GM18505 (cell line): ENCODE data around the gene PKP1.
"Not testable (repeated sequence)": the region's sequence is repeated elsewhere in the genome, so short reads cannot be mapped to it uniquely, and the experiment has no call there.

ENCODE experiments used
- ATAC-seq: cut with Tn5 transposase; IDR thresholded peaks from one replicate; pipeline ENCODE4 v1.9.1; 2021; ENCODE audit not compliant: unreplicated experiment
- POLR2A ChIP-seq: IDR thresholded peaks from 4 replicates; pipeline ENCODE4 v1.6.1; 2011; ENCODE audit warnings: borderline replicate concordance; ENCODE audit not compliant: insufficient read depth, insufficient read length; ENCODE audit errors: extremely low read depth

PKP1 gene

DNA sequence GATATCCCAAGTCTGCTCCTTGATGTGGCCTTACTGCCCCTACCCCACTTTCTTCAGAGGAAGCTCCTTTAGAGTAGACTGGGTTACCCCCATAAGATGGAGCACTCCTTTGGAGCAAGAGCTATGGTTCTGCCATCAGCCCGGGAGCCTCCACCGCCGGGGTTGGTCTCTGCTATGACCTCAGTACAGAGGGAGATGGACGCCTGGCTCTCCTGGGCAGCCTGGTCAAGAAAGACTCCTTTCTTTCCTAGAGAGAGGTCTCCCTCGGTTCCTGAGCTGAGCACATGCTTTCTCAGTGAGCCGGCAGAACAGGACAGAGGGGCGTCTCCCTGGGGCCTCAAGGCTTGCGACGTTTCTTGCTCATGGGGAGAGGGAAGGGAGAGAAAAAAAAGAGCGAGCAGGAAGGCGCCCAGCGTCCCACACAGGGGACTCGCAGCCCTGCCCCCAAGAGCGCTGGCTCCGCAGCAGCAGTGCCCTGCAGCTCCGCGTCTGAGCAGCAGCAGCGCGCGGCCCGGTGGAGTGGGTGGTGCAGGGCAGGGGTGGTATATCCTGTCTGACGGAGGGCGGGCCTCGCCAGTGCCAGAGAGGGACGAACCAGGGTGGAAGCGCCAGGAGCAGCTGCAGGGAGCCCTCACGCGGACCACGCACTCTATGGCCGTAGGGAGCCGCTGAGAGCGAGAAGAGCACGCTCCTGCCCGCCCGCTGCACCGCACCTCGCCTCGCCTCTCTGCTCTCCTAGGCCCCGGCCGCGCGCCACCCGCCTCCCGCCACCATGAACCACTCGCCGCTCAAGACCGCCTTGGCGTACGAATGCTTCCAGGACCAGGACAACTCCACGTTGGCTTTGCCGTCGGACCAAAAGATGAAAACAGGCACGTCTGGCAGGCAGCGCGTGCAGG lies at the start of gene PKP1:
PKP1 (plus strand) TSS at position 576 of the 899 bp plus-strand sequence; CDS start at position 773, 197 bp downstream.
- no peak for TF ChIP-seq POLR2A
- no peak for ATAC-seq

DNA sequence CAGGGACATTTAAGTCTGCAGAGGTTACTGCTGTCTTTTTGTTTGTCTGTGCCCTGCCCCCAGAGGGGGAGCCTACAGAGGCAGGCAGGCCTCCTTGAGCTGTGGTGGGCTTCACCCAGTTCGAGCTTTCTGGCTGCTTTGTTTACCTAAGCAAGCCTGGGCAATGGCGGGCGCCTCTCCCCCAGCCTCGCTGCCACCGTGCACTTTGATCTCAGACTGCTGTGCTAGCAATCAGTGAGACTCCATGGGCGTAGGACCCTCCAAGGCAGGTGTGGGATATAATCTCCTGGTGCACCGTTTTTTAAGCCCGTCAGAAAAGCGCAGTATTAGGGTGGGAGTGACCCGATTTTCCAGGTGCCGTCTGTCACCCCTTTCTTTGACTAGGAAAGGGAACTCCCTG lies 43.7 kb upstream of the PKP1 start:
- ATAC-seq, result not testable (repeated sequence)

DNA sequence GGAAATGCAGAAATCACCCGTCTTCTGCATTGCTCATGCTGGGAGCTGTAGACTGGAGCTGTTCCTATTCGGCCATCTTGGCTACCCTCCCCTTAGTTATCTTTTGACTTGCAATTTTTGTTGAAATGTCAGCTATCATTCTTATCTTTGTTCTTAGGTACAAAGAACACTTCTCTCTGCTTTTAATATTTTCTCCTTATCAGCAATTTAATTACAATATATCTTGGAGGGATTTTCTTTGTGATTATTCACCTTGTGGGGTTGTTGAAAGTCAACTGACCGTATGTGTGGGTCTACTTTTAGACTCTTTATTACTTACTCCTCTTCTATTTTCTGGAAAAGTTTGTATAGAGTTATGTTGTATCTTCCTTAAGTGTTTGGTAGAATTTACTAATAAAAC lies 43.1 kb upstream of the PKP1 start:
- no peak for TF ChIP-seq POLR2A
- ATAC-seq, result no peak

GRCh38 chr1:201241736-201242135 lies 41.6 kb upstream of the PKP1 start:
- no peak for ATAC-seq
- TF ChIP-seq POLR2A, result no peak

DNA sequence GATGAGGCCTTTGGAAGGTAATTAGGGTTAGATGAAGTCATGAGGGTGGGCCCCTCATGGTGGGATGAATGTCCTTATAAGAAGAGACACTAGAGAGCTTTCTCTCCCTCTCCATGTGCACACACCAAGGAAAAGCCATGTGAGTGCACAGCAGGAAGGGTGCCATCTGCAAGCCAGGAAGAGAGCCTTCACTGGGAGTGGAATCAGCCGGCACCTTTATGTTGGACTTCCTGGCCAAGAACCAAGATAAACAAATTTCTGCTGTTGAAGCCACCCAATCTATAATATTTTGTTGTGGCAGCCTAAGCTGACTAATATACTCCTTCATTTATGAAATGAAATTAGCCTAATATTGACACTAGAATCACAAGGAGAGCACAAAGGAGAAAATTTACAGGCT lies 38.2 kb upstream of the PKP1 start:
- TF ChIP-seq POLR2A, result no peak

DNA sequence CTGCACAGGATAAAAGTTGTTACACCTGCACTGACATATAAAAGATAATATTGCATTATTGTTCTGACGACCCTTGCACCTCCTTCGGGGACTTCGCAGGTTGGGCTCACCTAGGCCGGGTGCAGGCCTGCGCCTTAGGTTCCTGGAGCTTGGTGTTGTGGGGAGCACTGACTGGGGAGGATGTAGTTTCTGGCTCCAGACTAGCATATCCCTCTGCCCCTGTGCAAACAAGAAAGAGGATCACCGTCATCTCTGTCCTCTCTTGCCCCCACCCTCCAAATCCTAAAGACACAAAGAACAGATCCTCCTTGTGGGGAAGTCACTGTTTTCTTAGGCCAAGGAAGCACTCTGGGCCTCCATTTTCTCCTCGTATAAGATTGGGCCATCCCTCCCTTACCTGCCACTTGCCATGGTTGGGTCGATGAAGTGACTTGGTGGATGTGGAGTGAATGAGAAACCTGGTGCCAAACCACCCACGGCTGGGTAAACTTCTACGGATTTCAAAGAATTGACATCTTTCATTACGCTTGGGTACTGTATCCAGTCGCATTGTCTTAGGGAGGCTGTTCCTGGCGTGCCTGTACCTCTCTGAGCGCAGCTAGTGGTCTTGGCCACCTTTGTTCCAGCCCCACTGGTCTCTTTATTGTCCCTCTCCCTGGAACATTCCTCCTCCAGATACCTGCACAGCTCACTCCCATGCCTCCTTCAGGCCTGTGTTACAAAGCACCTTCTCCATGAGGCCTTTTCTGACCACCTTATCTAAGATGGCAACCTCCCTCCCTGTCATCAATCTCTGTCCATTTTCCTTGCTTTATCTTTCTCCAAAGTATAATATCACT lies 34.4 kb upstream of the PKP1 start:
- no peak for ATAC-seq

More for the DNA sequence above, 38.2 kb upstream of the PKP1 start:
- no peak for ATAC-seq

DNA sequence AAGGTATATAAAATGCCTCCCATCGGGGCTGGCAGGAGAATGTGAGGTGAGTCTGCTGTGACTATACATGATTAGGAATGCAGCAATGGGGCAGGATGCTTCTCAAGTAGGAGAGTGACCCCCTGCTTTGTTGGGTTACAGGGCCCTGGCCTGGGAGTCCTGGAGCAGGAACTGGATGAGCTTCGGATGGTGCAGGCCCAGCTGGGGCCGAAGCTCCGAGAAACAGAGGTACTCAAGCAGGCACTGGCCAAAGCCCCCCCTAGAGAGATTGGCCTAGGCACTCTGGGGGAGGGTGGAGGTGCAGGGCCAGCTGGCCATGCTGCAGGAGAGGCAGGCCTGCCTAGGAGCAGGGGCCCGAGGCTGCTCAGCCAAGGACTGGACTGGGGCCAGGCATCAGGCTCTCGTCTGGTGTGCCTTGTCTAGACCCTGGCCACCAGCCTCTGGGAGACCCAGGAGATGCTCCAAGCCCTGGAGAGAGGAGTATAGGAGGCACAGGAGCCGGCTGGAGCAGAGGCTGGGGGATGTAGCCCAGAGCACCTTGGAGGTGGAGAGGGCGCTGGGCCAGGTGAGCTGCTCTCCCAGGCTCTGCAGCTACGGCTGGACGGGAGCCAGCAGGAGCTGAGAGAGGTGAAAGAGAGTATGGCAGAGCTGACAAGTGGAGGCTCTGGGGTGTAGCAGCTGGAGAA lies 32.8 kb upstream of the PKP1 start:
- TF ChIP-seq POLR2A, result no peak
- ATAC-seq, result no peak

More for the DNA sequence above, 34.4 kb upstream of the PKP1 start:
- no peak for TF ChIP-seq POLR2A

DNA sequence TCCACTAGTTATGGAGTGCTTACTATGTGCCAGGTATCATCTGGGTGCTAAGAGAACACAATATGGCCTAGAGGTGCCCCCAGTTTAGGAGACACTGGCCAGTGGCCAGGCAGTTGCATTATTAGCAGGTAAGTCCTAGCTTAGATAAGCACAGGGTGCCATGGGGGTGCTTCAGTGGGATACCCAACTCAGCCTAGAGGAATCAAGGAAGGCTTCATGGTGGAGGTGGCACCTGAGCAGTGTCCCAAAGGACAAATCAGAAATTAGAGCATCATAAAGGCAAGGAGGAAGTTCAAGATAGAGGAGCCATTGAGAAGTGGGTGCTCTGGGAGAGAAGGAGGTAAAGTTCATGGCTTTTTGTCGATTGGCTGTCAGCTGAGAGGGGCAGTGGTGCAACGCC lies 31.9 kb upstream of the PKP1 start:
- ATAC-seq, result no peak
- TF ChIP-seq POLR2A, result no peak

DNA sequence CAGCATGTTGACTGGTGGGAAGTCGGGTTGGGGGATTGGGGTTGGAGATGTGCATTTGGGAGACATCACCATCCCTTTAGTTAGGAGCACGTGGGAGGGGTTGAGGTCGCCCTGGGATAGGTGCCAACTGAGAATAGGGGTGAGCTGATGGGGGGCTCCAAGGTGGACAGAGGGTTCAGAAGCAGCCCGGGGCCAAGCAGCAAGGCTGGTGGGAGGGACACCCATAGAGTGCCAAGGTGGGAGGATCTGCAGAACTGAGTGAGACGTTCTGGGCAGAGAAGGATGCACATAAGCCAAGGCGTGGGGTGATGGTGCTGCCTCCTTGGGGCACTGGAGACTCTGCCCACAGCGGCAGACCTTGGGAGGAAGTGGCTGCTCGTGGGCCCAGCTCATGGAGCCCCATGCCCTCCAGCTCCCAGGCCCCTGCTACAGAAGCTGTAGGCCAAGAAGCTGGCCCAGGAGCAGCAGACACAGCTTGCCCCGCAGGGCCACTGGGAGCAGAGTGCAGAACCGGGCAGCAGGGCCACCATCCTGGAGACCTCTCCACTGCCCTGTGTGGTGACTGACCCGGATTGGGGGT lies 31.4 kb upstream of the PKP1 start:
- ATAC-seq, result no peak
- no peak for TF ChIP-seq POLR2A

- no peak for TF ChIP-seq POLR2A
- no peak for ATAC-seq
Observed at GRCh38 chr1:201252944-201253371, 30.3 kb upstream of the PKP1 start.

- TF ChIP-seq POLR2A, result no peak
- no peak for ATAC-seq
Observed at GRCh38 chr1:201253411-201253810, 29.9 kb upstream of the PKP1 start.

DNA sequence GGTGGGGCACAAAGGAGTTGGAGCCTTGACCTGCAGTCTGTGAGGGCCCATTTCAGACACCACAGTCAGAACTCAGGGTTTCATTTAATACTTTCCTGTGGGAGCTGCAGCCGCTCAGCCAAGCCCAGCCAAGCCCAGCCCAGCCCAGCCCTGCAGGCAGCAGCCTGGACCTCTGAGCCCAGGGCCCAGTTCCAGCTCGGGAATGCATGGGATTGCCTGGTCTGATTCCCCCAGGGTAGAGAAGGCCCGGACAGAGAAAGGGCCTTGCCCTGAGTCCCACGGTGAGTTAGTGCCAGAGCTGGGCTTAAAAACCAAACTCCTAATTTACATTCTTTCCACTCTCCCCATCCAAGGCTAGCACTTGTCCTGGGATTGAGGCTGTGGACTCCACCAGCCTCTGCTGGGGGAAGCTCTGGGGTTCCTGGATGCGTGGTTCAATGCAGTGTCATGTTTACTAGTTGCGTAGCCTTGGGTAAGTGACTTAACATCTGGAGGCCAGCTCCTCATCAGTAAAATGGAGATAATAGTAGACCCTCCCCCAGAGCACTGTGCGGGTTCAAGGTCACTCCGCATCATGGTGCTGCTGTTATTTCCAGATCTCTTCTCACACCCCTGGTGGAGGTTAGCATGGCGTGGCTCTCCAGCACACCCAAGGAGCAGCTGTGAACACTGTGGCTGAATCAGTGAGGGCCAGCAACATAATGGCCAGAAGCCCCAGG lies 29.2 kb upstream of the PKP1 start:
- TF ChIP-seq POLR2A, result no peak
- no peak for ATAC-seq
